GM12873 (cell line): Measurements from ENCODE around the gene TMEM120B.

Source experiments
- TF ChIP-seq, protein P1 (sequence below): IDR thresholded peaks from 2 replicates; pipeline ENCODE4 v1.5.1; 2012; ENCODE audit warnings: low read depth, mild to moderate bottlenecking, moderate library complexity, low read length, control low read depth; ENCODE audit not compliant: insufficient read depth; ENCODE audit errors: missing control alignments

The TMEM120B gene

DNA sequence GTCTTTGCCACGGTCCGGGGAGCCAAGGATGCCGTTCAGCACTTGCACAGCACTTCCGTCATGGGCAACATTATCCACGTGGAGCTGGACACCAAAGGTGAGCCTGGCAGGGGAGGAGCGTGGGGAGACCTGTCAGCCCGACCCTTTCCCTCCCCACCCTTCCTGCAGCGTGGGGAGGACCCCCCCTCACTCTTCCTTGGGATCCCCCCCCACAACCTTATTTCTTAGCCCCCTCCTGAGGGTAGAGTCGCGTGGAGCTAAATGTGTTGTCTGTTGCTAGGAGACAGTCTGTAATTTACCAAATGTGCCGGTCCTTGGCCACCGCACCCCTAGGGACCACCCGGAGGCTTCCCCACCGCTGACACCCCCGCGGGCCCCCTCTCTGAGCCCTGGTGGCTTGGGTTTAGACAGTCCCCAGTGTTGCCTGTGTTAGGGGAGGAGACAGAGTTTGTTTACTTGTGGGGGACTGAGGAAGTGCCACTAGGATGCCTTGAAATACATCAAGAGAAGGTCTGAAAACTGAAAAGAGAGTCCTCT, 93.5 kb downstream of the TMEM120B start:
- TF ChIP-seq, protein P1, sequence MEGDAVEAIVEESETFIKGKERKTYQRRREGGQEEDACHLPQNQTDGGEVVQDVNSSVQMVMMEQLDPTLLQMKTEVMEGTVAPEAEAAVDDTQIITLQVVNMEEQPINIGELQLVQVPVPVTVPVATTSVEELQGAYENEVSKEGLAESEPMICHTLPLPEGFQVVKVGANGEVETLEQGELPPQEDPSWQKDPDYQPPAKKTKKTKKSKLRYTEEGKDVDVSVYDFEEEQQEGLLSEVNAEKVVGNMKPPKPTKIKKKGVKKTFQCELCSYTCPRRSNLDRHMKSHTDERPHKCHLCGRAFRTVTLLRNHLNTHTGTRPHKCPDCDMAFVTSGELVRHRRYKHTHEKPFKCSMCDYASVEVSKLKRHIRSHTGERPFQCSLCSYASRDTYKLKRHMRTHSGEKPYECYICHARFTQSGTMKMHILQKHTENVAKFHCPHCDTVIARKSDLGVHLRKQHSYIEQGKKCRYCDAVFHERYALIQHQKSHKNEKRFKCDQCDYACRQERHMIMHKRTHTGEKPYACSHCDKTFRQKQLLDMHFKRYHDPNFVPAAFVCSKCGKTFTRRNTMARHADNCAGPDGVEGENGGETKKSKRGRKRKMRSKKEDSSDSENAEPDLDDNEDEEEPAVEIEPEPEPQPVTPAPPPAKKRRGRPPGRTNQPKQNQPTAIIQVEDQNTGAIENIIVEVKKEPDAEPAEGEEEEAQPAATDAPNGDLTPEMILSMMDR, result no peak

DNA sequence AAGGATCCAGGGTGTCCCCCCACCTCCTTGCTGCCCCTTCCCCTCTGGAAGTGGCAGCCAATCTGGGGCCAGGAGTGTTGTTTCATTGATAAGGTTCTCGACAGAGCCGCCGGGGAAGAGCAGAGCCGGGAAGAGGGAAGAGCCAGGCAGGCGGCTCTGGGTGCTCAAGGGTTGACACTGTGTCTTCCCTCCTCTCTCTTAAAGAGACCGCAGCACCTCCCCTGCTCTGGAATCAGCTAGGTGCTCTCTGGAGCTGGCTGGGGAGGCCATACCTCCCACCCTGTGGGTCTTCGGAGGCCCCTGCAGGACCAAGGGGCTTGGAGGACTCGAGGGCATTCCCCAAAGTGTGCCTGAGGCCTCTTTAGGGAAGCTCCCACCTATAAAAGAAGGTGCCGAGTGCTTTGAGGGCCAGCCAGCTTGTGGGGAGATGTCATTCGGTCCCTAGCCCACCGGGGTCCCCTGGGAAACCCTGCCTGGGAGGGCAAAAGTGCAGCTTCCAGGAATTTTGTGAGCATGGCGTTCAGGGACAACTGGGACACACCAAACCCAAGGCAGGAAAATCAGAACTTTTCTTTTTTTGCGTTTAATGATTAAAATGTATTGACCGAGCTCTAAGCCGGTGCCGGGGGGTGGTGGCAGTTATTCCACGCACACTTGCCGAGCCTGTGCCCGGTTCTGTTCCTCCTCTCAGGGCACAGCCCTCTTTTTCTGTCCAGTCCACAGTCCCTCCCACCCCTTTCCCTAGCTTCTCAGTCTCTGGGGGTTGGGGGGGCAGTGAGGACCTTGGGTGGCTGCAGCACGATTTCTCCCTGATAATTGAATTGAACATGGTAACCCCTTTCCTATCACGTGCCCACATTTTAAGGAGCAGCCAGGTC, 94.2 kb downstream of the TMEM120B start:
- TF ChIP-seq, protein P1, result no peak

DNA sequence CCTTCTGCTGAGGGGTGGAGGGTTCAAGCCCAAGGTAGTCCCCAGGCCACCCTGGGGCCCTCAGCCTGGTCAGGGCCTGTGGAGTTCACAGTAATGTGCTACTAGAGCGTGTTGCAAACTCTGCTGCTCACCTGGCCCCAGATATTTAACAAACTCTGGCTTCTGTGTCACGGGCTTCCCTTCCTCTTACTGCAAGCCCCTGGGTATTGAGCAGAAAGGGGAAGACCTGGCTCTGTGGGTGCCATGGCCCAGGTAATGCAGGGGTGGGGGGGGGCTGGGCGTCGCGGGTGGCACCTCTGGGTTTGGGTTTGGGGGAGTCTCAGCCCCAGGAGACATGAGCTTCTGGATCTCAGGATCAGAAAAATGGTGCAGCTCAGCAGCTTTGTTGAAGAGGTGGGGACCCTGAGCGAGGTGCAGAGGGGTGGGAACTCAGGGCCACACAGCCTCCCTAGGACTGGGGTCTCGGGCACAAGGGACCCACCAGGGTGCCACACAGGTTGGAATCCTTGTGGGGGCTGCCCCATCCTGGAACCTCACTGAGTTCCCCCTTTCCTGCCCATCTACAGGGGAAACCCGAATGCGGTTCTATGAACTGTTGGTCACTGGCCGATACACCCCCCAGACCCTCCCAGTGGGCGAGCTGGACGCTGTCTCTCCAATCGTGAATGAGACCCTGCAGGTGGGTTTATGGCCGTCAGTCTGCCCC, 95.2 kb downstream of the TMEM120B start:
- TF ChIP-seq, protein P1, result no peak

DNA sequence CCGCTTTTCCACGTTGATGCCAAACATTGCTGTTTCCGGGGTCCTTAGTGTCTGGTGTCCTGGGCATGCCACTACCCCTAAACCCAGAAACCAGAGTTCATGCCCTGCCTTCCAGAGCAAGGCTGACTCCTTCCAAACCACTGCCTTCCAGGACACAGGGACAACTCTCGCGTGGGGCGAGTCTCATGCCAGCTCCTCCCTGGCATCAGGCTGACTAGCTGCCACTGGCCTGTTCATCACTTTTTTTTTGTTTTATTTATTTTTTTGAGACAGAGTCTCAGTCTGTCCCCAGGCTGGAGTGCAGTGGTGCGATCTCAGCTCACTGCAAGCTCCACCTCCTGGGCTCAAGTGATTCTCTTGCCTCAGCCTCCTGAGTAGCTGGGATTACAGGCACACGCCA, 96.1 kb downstream of the TMEM120B start:
- TF ChIP-seq, protein P1, result no peak

DNA sequence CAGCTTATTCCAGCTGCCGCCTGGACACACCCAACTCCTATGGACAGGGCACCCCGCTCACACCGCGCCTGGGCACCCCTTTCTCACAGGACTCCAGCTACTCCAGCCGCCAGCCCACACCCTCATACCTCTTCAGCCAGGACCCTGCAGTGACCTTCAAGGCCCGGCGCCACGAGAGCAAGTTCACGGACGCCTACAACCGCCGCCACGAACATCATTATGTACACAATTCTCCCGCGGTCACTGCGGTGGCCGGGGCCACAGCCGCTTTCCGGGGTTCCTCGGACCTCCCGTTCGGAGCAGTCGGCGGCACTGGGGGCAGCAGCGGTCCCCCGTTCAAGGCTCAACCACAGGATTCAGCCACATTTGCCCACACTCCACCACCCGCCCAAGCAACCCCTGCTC, 97.2 kb downstream of the TMEM120B start:
- TF ChIP-seq, protein P1, result no peak

DNA sequence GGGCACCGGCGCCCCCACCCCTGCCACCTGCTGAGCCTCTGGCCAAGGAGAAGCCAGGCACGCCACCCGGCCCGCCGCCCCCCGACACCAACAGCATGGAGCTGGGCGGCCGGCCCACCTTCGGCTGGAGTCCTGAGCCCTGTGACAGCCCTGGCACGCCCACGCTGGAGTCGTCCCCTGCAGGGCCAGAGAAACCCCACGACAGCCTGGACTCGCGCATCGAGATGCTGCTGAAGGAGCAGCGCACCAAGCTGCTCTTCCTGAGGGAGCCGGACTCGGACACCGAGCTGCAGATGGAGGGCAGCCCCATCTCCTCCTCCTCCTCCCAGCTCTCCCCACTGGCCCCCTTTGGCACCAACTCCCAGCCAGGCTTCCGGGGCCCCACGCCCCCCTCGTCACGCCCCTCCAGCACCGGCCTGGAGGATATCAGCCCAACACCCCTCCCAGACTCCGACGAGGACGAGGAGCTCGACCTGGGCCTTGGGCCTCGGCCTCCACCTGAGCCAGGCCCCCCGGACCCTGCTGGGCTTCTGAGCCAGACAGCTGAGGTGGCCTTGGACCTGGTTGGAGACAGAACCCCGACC, 97.8 kb downstream of the TMEM120B start:
- TF ChIP-seq, protein P1, result no peak
